GM23338 (cell line): ENCODE measurements around the gene QKI. TPM values are rescaled to one million over a fixed set of nuclear protein-coding genes. Genes with fewer than 3 reads are reported as not detected.

Experiments
- ATAC-seq: fragments of 200-7000 bp; cut with Tn5 transposase; 3 replicates; pipeline ENCODE4 v1.9.1; 2020
- DNase-seq: peaks from one replicate; pipeline ENCODE4 v3.0.0-alpha.2; 2015; ENCODE audit warnings: low spot score
- H2AFZ ChIP-seq: fragments of 200-600 bp; sonication (generic); 2 replicates; pipeline ENCODE4 v1.8.0; 2016; ENCODE audit warnings: antibody characterized with exemption, mild to moderate bottlenecking, moderate library complexity
- H3F3A ChIP-seq: fragments of 200-600 bp; sonication (generic); replicated peaks from 2 replicates; pipeline ENCODE4 v1.8.0; 2017; ENCODE audit warnings: antibody characterized with exemption, mixed run types, low read depth
- H3K27ac ChIP-seq: fragments of 200-600 bp; sonication (generic); 2 replicates; pipeline ENCODE4 v1.6.1; 2016; ENCODE audit warnings: low read depth
- H3K27me3 ChIP-seq: fragments of 200-600 bp; sonication (generic); 2 replicates; pipeline ENCODE4 v1.8.0; 2016; ENCODE audit warnings: mild to moderate bottlenecking, mixed run types, moderate library complexity; ENCODE audit not compliant: insufficient read depth
- H3K36me3 ChIP-seq: fragments of 200-600 bp; sonication (generic); 2 replicates; pipeline ENCODE4 v1.8.0; 2016; ENCODE audit warnings: mild to moderate bottlenecking; ENCODE audit not compliant: insufficient read depth
- H3K4me1 ChIP-seq: fragments of 200-600 bp; sonication (generic); 2 replicates; pipeline ENCODE4 v1.8.0; 2016; ENCODE audit warnings: mild to moderate bottlenecking, moderate library complexity; ENCODE audit not compliant: insufficient read depth
- H3K4me2 ChIP-seq: fragments of 200-600 bp; sonication (generic); 2 replicates; pipeline ENCODE4 v1.7.1; 2017; ENCODE audit warnings: mixed run types
- H3K4me3 ChIP-seq: fragments of 200-600 bp; sonication (generic); 2 replicates; pipeline ENCODE4 v1.6.1; 2016; ENCODE audit warnings: mixed run types
- H3K79me2 ChIP-seq: fragments of 200-600 bp; sonication (generic); replicated peaks from 2 replicates; pipeline ENCODE4 v1.8.0; 2017; ENCODE audit warnings: mild to moderate bottlenecking; ENCODE audit not compliant: insufficient read depth
- H3K9me2 ChIP-seq: fragments of 200-600 bp; sonication (generic); 2 replicates; pipeline ENCODE4 v1.8.0; 2017; ENCODE audit not compliant: insufficient read depth
- H4K20me1 ChIP-seq: fragments of 200-600 bp; sonication (generic); replicated peaks from 2 replicates; pipeline ENCODE4 v1.8.0; 2017; ENCODE audit warnings: mild to moderate bottlenecking; ENCODE audit not compliant: insufficient read depth
- H3K27ac Mint-ChIP-seq: 2 replicates; pipeline ENCODE4 v1.8.0; 2020; ENCODE audit warnings: inconsistent platforms, mild to moderate bottlenecking, moderate library complexity, mixed read lengths
- H3K27me3 Mint-ChIP-seq: 3 replicates; pipeline ENCODE4 v1.8.0; 2022; ENCODE audit warnings: low read depth, mild to moderate bottlenecking, moderate library complexity, mixed read lengths, inconsistent platforms; ENCODE audit not compliant: insufficient read depth, poor library complexity
- H3K36me3 Mint-ChIP-seq: 3 replicates; pipeline ENCODE4 v1.8.0; 2021; ENCODE audit warnings: low read depth, mild to moderate bottlenecking, inconsistent platforms, moderate library complexity, mixed read lengths
- H3K4me1 Mint-ChIP-seq: 3 replicates; pipeline ENCODE4 v1.8.0; 2020; ENCODE audit warnings: mild to moderate bottlenecking, inconsistent platforms, mixed read lengths
- H3K4me3 Mint-ChIP-seq: 3 replicates; pipeline ENCODE4 v1.8.0; 2021; ENCODE audit warnings: moderate library complexity, mild to moderate bottlenecking, inconsistent platforms, mixed read lengths
- H3K9me3 Mint-ChIP-seq: 3 replicates; pipeline ENCODE4 v1.8.0; 2020; ENCODE audit warnings: moderate library complexity, mild to moderate bottlenecking, inconsistent platforms, mixed read lengths
- CREB1 ChIP-seq: fragments of 250-450 bp; sonication (Bioruptor Pico); IDR thresholded peaks from 2 replicates; pipeline ENCODE4 v1.5.0; 2020; ENCODE audit warnings: low read depth, mild to moderate bottlenecking, moderate library complexity
- CTCF ChIP-seq, 2 experiments: fragments of 200-600 bp in 1 of 2; sonication (generic) in 1 of 2; conservative IDR thresholded peaks; 2 replicates each; pipeline versions ENCODE4 v1.5.1 to v1.6.1; 2016 to 2017; ENCODE audit warnings: antibody characterized with exemption in 2 of 2, low read depth in 2 of 2, mild to moderate bottlenecking in 2 of 2, moderate library complexity in 1 of 2
- ETS1 ChIP-seq: IDR thresholded peaks from 2 replicates; pipeline ENCODE4 v1.6.1; 2016; ENCODE audit warnings: antibody characterized with exemption
- EZH2 ChIP-seq: fragments of 200-600 bp; sonication (generic); IDR thresholded peaks from one replicate; pipeline ENCODE4 v1.8.0; 2017; ENCODE audit warnings: antibody characterized with exemption, mild to moderate bottlenecking, low read depth; ENCODE audit not compliant: unreplicated experiment
- EZH2phosphoT487 ChIP-seq: fragments of 200-600 bp; sonication (generic); IDR thresholded peaks from one replicate; pipeline ENCODE4 v1.8.1; 2018; ENCODE audit warnings: antibody characterized with exemption; ENCODE audit not compliant: unreplicated experiment
- JUNB ChIP-seq: IDR thresholded peaks from one replicate; pipeline ENCODE4 v1.6.1; 2016; ENCODE audit warnings: antibody characterized with exemption; ENCODE audit not compliant: unreplicated experiment
- NANOG ChIP-seq: IDR thresholded peaks from 2 replicates; pipeline ENCODE4 v1.6.1; 2016; ENCODE audit warnings: antibody characterized with exemption, borderline replicate concordance
- POLR2AphosphoS5 ChIP-seq: IDR thresholded peaks from 2 replicates; pipeline ENCODE4 v1.6.1; 2016; ENCODE audit warnings: antibody characterized with exemption, low read depth
- REST ChIP-seq: IDR thresholded peaks from one replicate; pipeline ENCODE4 v1.6.1; 2018; ENCODE audit warnings: antibody characterized with exemption; ENCODE audit not compliant: unreplicated experiment
- STAT1 ChIP-seq: IDR thresholded peaks from one replicate; pipeline ENCODE4 v1.6.1; 2016; ENCODE audit warnings: antibody characterized with exemption; ENCODE audit not compliant: unreplicated experiment
- ZNF114 ChIP-seq: fragments of 250-450 bp; sonication (Bioruptor Pico); IDR thresholded peaks from 2 replicates; pipeline ENCODE4 v1.5.0; 2020; ENCODE audit warnings: mild to moderate bottlenecking, moderate library complexity
- ZNF331 ChIP-seq: fragments of 250-450 bp; sonication (Bioruptor Pico); IDR thresholded peaks from 2 replicates; pipeline ENCODE4 v1.5.0; 2020; ENCODE audit warnings: low read depth, mild to moderate bottlenecking, moderate library complexity
- ZNF462 ChIP-seq: fragments of 250-450 bp; sonication (Bioruptor Pico); IDR thresholded peaks from 2 replicates; pipeline ENCODE4 v1.5.0; 2020; ENCODE audit warnings: mild to moderate bottlenecking, moderate library complexity
- polyA plus RNA-seq: library from polyadenylated mRNA; unstranded; fragments of >200 nt; fragmentation: Nextera tagmentation; extraction: Ambion mirVana; gene quantifications from 2 replicates; pipeline ENCODE4 v1.2.1, GENCODE V29; 2016
- total RNA-seq: library from RNA; depleted of rRNA; stranded (reverse); fragments of >200 nt; shearing (Covaris generic); gene quantifications from 2 replicates; pipeline ENCODE4 v1.2.3, GENCODE V29; 2014

The QKI gene
- total and polyA plus RNA-seq, 2 experiments from 2014 or later: 60.8 to 159 TPM

DNA sequence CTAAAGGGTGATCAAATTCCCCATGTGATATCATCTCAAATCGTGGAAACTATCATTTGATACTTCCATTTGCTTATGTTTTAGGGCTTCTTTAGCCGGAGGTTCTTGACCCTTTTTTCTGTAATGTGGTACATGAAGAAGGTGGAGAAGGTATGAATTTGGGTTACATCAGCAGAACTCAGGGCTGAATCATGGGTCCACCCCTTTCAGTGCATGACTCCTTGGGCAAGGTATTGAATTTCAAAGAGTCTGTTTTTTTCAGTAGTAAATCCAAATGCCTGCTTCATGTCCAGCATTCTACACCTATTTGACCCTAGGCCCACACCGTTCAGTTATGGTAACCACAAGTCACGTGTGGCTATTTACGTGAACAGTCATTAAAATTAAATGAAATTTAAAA lies 30.6 kb upstream of the QKI start (continued):
- TF ChIP-seq ZNF331 (CRISPR knock-in tag) (no peak), STAT1 (no peak), JUNB (no peak)

DNA sequence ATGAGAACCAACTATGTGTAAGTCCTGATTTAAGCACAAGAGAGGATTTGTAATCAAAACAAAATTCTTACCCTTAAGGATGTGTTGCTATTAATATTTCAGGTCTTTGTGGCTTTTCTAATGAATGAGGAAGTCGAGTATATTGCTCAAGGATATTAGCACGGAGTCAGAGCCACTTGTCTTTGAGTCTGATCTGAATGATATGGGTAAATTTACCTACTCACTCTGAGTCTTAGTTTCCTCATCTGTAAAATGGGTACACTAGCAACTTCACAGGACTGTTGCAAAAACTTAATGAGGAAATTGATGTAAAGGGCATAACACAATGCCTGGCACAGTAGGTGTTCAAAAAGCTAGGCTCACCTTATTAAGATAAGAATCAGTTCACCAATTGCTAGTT lies 30.0 kb upstream of the QKI start:
- no peaks in the 10 kb centered on the region for H3K36me3 Mint-ChIP-seq

More for the DNA sequence above, 30.0 kb upstream of the QKI start:
- Histone ChIP-seq H4K20me1 (no peaks in the 10 kb centered on the region), H3K36me3 (no peaks in the 10 kb centered on the region), H3K4me1 (no peaks in the 10 kb centered on the region), H3K4me2 (no peak overlapping the region), H3K27me3 (no peaks in the 10 kb centered on the region), H3K4me3 (no peak overlapping the region), H3K9me2 (no peaks in the 10 kb centered on the region), H2AFZ (no peak overlapping the region), H3K27ac (no peak overlapping the region), H3K79me2 (no peaks in the 10 kb centered on the region), H3F3A (no peaks in the 10 kb centered on the region)
- H3K4me1 Mint-ChIP-seq: peaks cover 7% of the 10 kb centered on the region; the same call in 2 of the 3 replicates
- H3K27me3 Mint-ChIP-seq: peaks cover 4% of the 10 kb centered on the region
- ATAC-seq (no peak), DNase-seq (no peak)
- TF ChIP-seq ETS1: no peak
- TF ChIP-seq ZNF462: no peak
- no peak for TF ChIP-seq POLR2AphosphoS5
- TF ChIP-seq ZNF331 (CRISPR knock-in tag): no peak
- TF ChIP-seq EZH2phosphoT487: no peak
- no peak for TF ChIP-seq ZNF114
- no peak for TF ChIP-seq STAT1
- no peak for TF ChIP-seq JUNB
- TF ChIP-seq NANOG: no peak
- TF ChIP-seq REST: no peak
- no peak for TF ChIP-seq EZH2
- TF ChIP-seq CTCF (conservative IDR thresholded peaks at IDR 0.05; ENCODE audit: low read depth in 2 of 2): no peak
- TF ChIP-seq CREB1: no peak
- no peaks in the 10 kb centered on the region for H3K9me3 Mint-ChIP-seq
- H3K4me3 Mint-ChIP-seq: no peak overlapping the region
- H3K27ac Mint-ChIP-seq: no peak overlapping the region
